ENCODE data around the gene MACROH2A2. TPM values are rescaled to one million over a fixed set of nuclear protein-coding genes. Genes with fewer than 3 reads are reported as not detected.
"Not testable (repeated sequence)": the region's sequence is repeated elsewhere in the genome, so short reads cannot be mapped to it uniquely, and the experiment has no call there.

The MACROH2A2 gene
- total RNA-seq, 2 experiments from 2014 or later: 2.2 TPM

GRCh38 chr10:70078937-70079336, 26.3 kb downstream of the MACROH2A2 start:
- no peak overlapping the region for H3K4me3 ChIP-seq (ENCODE audit: low read length)
- H3K4me1 ChIP-seq (ENCODE audit: insufficient read depth, low read length): no peaks in the 10 kb centered on the region
- DNase-seq (no peak), ATAC-seq (ENCODE audit: poor library complexity) (no peak)
- intact Hi-C loops (cut with DNase I, micrococcal nuclease): no loop called here
- no peak overlapping the region for H3K4me3 Mint-ChIP-seq
- no peaks in the 10 kb centered on the region for H3K36me3 ChIP-seq (ENCODE audit: insufficient read depth, low read length)
- no peaks in the 10 kb centered on the region for H3K27me3 ChIP-seq (ENCODE audit: control insufficient read depth in 1 of 2, insufficient read depth in 2 of 2, low read length in 2 of 2)
- H3K4me1 Mint-ChIP-seq (ENCODE audit: low read depth): no peaks in the 10 kb centered on the region
- no peaks in the 10 kb centered on the region for H3K9me3 ChIP-seq (ENCODE audit: control insufficient read depth in 1 of 2, insufficient read depth in 1 of 2, low read length in 2 of 2)
- no peak overlapping the region for H3K27ac Mint-ChIP-seq
- peaks cover 4% of the 10 kb centered on the region for H3K27me3 Mint-ChIP-seq
- POLR2A ChIA-PET: no interaction called here
- no peak for TF ChIP-seq CTCF (IDR thresholded peaks at IDR 0.05)
- H3K9me3 Mint-ChIP-seq: no peaks in the 10 kb centered on the region
- H3K36me3 Mint-ChIP-seq (ENCODE audit: low read depth): no peaks in the 10 kb centered on the region
- CTCF ChIA-PET: no interaction called here
- no peak overlapping the region for H3K27ac ChIP-seq (ENCODE audit: low read depth in 1 of 2, low read length in 2 of 2)

DNA sequence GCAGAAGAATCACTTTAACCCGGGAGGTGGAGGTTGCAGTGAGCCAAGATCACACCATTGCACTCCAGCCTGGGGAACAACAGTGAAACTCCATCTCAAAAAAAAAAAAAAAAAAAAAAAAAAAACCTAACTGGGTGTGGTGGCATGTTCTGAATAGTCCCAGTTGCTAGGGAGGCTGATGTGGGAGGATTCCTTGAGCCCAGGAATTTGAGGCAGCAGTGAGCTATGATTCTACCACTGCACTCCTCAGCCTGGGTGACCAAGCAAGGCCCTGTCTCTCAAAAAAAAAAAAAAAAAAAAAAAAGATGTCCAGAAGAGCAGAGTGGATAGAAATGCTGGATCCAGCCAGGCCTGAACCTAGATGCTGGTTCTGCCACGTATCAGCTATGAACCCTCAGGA, 28.1 kb downstream of the MACROH2A2 start:
- intact Hi-C loops (cut with DNase I, micrococcal nuclease): loop anchor here (5.0 to 10.0 kb wide), 2 partner anchors 282 to 284 kb away; no protein-coding TSS in a partner anchor
- ATAC-seq (ENCODE audit: poor library complexity); H3K36me3 ChIP-seq (ENCODE audit: insufficient read depth, low read length); H3K27ac ChIP-seq (ENCODE audit: low read depth in 1 of 2, low read length in 2 of 2); H3K4me3 Mint-ChIP-seq; H3K4me1 ChIP-seq (ENCODE audit: insufficient read depth, low read length); H3K9me3 Mint-ChIP-seq; H3K36me3 Mint-ChIP-seq (ENCODE audit: low read depth); H3K27me3 ChIP-seq (ENCODE audit: control insufficient read depth in 1 of 2, insufficient read depth in 2 of 2, low read length in 2 of 2); H3K27ac Mint-ChIP-seq; DNase-seq; H3K4me3 ChIP-seq (ENCODE audit: low read length); H3K27me3 Mint-ChIP-seq; H3K9me3 ChIP-seq (ENCODE audit: control insufficient read depth in 1 of 2, insufficient read depth in 1 of 2, low read length in 2 of 2); H3K4me1 Mint-ChIP-seq (ENCODE audit: low read depth); POLR2A ChIA-PET: not testable (repeated sequence)
- CTCF ChIA-PET: interaction anchor here (0.7 kb wide), 1 partner anchor 137 kb away, joined by 3 read pairs; no protein-coding TSS in a partner anchor

- no peak for ATAC-seq (ENCODE audit: poor library complexity)
- intact Hi-C loops (cut with DNase I, micrococcal nuclease): loop anchor here (5.0 to 10.0 kb wide), 2 partner anchors 278 to 281 kb away; no protein-coding TSS in a partner anchor
- Histone ChIP-seq H3K4me3 (ENCODE audit: low read length) (no peak overlapping the region), H3K9me3 (ENCODE audit: control insufficient read depth in 1 of 2, insufficient read depth in 1 of 2, low read length in 2 of 2) (no peaks in the 10 kb centered on the region), H3K27ac (ENCODE audit: low read depth in 1 of 2, low read length in 2 of 2) (no peak overlapping the region), H3K36me3 (ENCODE audit: insufficient read depth, low read length) (no peaks in the 10 kb centered on the region), H3K4me1 (ENCODE audit: insufficient read depth, low read length) (no peaks in the 10 kb centered on the region), H3K27me3 (ENCODE audit: control insufficient read depth in 1 of 2, insufficient read depth in 2 of 2, low read length in 2 of 2) (no peaks in the 10 kb centered on the region)
- POLR2A ChIA-PET: no interaction called here
- TF ChIP-seq CTCF (IDR thresholded peaks at IDR 0.05): peak; percentile 36
- no peaks in the 10 kb centered on the region for H3K36me3 Mint-ChIP-seq (ENCODE audit: low read depth)
- no peaks in the 10 kb centered on the region for H3K27me3 Mint-ChIP-seq
- CTCF ChIA-PET: no interaction called here
- peak in 1 of 14 experiments; percentile 34 for DNase-seq
- H3K4me3 Mint-ChIP-seq: no peak overlapping the region
- H3K9me3 Mint-ChIP-seq: no peaks in the 10 kb centered on the region
- no peaks in the 10 kb centered on the region for H3K4me1 Mint-ChIP-seq (ENCODE audit: low read depth)
- no peak overlapping the region for H3K27ac Mint-ChIP-seq
Observed at GRCh38 chr10:70084189-70084588, 31.5 kb downstream of the MACROH2A2 start.

DNA sequence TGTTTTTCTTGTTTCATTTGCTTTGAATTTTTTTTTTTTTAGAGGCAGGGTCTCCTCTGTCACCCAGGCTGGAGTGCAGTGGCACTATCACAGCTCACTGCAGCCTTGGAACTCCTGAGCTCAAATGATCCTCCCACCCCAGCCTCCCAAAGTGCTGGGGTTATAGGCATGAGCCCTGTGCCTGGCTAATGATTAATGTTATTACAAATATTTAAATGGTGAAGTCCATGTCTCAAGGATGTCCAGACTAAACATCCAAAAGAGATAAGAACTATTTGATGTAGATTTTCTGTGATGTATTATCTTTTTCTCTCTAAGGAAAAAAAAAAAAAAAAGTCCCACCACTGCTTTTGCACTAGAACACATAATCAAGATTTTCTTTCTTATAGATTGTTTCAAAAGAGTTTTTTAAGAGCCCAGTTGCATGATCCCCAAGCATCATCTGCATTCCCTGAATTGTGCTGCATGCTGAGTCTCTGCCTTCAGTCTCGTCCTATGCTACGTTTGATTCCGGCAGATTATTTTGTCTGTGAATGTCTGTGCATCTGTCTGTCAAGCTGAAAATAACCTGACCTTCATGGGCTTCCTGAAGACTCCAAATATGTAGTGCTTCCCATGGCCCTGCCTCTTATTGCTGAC, 33.4 kb downstream of the MACROH2A2 start:
- H3K27ac Mint-ChIP-seq: no peak overlapping the region
- intact Hi-C loops (cut with DNase I, micrococcal nuclease): loop anchor here in 1 of 2 experiments (10.0 kb wide), 1 partner anchor 279 kb away; no protein-coding TSS in a partner anchor
- H3K9me3 ChIP-seq (ENCODE audit: control insufficient read depth in 1 of 2, insufficient read depth in 1 of 2, low read length in 2 of 2): no peaks in the 10 kb centered on the region

More for the DNA sequence above, 33.4 kb downstream of the MACROH2A2 start:
- Histone ChIP-seq H3K4me1 (ENCODE audit: insufficient read depth, low read length) (no peaks in the 10 kb centered on the region), H3K4me3 (ENCODE audit: low read length) (no peak overlapping the region), H3K36me3 (ENCODE audit: insufficient read depth, low read length) (no peaks in the 10 kb centered on the region), H3K27me3 (ENCODE audit: control insufficient read depth in 1 of 2, insufficient read depth in 2 of 2, low read length in 2 of 2) (no peaks in the 10 kb centered on the region), H3K27ac (ENCODE audit: low read depth in 1 of 2, low read length in 2 of 2) (no peak overlapping the region)
- ATAC-seq (ENCODE audit: poor library complexity) (no peak), DNase-seq (no peak)
- POLR2A ChIA-PET: no interaction called here
- no peaks in the 10 kb centered on the region for H3K27me3 Mint-ChIP-seq
- no peaks in the 10 kb centered on the region for H3K36me3 Mint-ChIP-seq (ENCODE audit: low read depth)
- H3K4me3 Mint-ChIP-seq: no peak overlapping the region
- CTCF ChIA-PET: no interaction called here
- peaks cover 11% of the 10 kb centered on the region for H3K4me1 Mint-ChIP-seq (ENCODE audit: low read depth)
- no peak for TF ChIP-seq CTCF (IDR thresholded peaks at IDR 0.05)
- H3K9me3 Mint-ChIP-seq: no peaks in the 10 kb centered on the region
